ENCODE measurements around the gene CALU.

CALU gene

DNA sequence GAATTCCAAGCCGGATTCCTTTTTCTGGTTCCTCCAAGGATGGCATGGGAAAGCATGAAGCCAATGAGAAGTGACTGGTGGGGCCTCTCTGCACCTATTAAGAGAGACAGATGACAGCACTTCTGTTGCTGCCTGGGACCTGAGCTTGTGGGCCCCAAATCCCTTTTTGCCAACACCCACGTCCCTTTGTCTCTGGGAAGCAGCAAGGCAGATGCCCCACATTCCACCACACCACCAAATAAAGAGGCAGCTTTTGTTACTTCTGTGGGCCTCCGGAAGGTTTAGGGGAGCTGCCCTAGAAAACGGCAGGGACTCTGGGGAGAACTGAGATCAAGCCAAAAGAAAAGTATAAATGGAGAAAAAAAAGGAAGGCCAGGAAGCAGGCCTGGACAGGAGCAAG lies 56.0 kb downstream of the CALU start:
- no peak for DNase-seq (ENCODE audit: low read depth)
- no peak for TF ChIP-seq CTCF (IDR thresholded peaks at IDR 0.05; ENCODE audit: low read length, missing control alignments)
- H3K4me3 ChIP-seq (replicated peaks; ENCODE audit: low read depth, low read length) = no peak overlapping the region

DNA sequence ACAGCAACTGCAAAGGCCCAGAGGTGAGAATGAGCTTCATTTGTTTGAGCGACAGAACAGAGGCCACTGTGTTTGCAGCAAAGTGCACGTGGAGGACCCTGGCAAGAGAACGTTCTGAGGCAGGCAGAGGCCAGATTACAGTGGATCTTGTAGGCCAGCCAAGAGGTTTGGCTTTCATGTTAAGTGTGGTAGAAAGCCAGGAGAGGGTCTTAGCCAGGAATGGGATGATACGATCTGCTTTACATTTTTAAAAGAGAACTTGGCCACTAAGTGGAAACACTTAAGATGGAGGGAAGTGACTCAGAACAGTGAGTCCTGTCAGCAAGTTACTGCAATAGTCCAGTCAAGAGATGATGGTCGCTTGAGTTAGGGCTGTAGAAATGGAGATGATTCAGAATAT lies 57.2 kb downstream of the CALU start:
- no peak for TF ChIP-seq CTCF (IDR thresholded peaks at IDR 0.05; ENCODE audit: low read length, missing control alignments)
- H3K4me3 ChIP-seq (replicated peaks; ENCODE audit: low read depth, low read length) = no peak overlapping the region
- DNase-seq (ENCODE audit: low read depth) = peak; percentile 92

DNA sequence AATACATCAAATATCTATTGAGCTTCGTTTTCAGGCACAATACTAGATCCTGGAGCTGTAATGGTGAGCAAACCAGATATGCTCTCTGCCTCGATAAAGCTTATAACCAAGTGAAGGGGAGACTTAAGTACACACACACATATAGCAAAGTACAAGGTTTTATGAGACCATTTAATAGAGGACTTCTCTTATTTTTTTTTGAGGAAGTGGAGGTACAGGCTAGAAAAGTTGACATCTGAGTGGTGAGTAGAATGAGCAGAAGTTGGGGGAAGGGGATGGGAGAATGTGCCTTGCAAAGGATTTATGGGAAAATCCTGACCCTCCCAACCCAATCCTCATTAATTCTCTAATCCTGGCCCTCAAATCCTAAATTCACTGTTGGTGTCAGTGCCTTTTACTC lies 60.3 kb downstream of the CALU start:
- H3K4me3 ChIP-seq (replicated peaks; ENCODE audit: low read depth, low read length) = no peak overlapping the region
- DNase-seq (ENCODE audit: low read depth) = no peak
- TF ChIP-seq CTCF (IDR thresholded peaks at IDR 0.05; ENCODE audit: low read length, missing control alignments) = no peak

DNA sequence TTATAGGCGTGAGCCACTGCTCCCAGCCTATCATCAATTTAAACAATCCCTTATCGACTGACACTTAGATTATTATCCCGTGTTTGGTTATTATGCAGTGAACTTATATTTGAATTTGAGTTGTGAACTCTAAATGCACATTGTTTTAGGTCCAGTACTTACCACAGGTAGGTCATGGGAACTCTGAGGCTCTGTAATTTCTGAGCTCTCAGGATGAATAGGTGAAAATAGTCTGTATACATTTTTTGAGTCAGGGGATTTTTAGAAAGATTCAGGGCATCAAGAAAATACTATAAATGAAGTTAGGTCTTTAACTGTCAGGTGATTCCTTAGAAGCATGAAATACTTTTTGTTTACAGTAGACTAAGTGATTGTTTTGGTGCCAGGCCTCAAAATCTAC lies 61.4 kb downstream of the CALU start:
- TF ChIP-seq CTCF (IDR thresholded peaks at IDR 0.05; ENCODE audit: low read length, missing control alignments) = no peak
- H3K4me3 ChIP-seq (replicated peaks; ENCODE audit: low read depth, low read length) = no peak overlapping the region
- no peak for DNase-seq (ENCODE audit: low read depth)

DNA sequence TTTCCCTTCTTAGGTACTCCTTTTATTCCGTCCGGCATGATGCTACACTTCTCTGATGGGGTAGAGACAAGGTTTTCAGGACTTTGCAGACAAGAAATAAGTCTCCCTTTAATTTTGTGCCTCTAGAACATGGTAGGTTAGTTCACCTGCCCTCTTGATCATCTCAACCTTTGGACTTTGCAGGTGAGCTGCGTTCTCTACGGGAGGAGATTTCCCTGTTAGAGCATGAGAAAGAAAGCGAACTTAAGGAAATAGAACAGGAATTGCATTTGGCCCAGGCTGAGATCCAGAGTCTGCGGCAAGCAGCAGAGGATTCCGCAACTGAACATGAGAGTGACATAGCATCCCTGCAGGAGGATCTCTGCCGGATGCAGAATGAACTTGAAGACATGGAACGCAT lies 61.8 kb downstream of the CALU start:
- no peak for TF ChIP-seq CTCF (IDR thresholded peaks at IDR 0.05; ENCODE audit: low read length, missing control alignments)
- H3K4me3 ChIP-seq (replicated peaks; ENCODE audit: low read depth, low read length) = no peak overlapping the region
- no peak for DNase-seq (ENCODE audit: low read depth)

DNA sequence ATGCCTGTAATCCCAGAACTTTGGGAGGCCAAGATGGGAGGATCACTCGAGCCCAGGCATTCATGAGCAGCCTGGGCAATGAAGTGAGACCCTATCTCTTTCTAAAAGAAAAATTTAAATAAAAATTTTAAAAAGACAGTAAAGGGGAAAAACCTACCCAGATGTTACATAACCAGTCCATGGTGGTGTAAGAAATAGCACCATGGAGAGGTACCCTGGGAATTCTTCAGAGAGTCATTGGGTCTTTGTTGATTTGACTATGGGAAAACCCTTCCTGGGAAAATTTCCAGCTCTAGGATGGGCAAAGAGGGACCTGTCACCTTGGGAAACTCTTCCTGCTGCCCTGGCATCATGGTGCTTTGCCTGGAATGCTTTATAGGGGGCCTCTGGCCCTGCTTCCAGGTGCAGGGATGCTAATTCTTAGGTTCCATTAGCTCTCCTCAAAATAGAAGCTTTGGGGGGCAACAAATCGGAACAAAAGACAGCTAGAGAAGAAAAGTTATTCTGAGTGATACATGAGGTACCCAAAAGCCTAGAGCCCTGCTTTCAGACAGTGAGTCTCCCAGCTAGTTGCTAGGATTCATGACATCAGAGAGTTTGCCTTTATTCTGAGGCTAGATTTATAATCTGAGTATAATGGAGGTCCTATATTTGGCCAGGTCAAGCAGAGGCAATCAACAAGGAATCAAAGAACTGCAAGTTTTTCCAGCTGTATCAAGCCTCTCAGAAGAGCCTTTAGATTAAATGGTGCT lies 62.7 kb downstream of the CALU start:
- no peak for TF ChIP-seq CTCF (IDR thresholded peaks at IDR 0.05; ENCODE audit: low read length, missing control alignments)
- DNase-seq (ENCODE audit: low read depth) = no peak
- H3K4me3 ChIP-seq (replicated peaks; ENCODE audit: low read depth, low read length) = no peak overlapping the region

DNA sequence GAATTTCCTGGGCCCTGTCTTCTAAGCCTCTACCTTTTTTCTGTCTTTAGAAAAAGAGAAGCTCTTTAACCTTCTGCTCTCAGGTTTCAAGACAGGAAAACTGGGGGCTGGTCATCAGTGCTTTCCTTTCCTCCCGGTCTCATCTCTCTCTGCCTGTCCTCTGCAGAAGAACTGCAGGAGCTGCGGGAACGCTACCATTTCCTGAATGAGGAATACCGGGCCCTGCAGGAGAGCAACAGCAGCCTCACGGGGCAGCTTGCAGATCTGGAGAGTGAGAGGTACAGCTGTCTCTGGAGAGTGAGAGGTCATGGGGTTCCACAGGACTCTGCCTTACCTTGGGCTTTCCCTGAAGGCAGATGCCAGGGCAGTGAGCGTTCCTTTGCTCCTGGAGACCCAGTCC lies 65.3 kb downstream of the CALU start:
- TF ChIP-seq CTCF (IDR thresholded peaks at IDR 0.05; ENCODE audit: low read length, missing control alignments) = no peak
- no peak for DNase-seq (ENCODE audit: low read depth)
- no peak overlapping the region for H3K4me3 ChIP-seq (replicated peaks; ENCODE audit: low read depth, low read length)

Data from fibroblast of pulmonary artery (primary cell).